Right lobe of liver (tissue), 4 donors: Measurements from ENCODE around the gene CRYBG3.

Experiments used
- CTCF ChIP-seq, 4 donors: fragments of 200-600 bp in 3 of 4; fragments of 450-650 bp in 1 of 4; IDR thresholded peaks; one replicate each; pipeline versions ENCODE4 v1.5.1 to v1.8.0; 2016 to 2022; ENCODE audit warnings: antibody characterized with exemption in 4 of 4, mild to moderate bottlenecking in 2 of 4
- POLR2A ChIP-seq: fragments of 450-650 bp; IDR thresholded peaks from one replicate; pipeline ENCODE4 v1.6.1; 2017; ENCODE audit warnings: antibody characterized with exemption, mild to moderate bottlenecking
- donor health status: DM: no; HTN: no; CAD: no.
- donor health status: DM: no; HTN: no; CAD: no.
- donor health status: DM: no; HTN: yes; CAD: no.

- TF ChIP-seq CTCF (IDR thresholded peaks at IDR 0.05) (no peak), POLR2A (no peak)
These were observed 148.3 kb downstream of the CRYBG3 start for GRCh38 chr3:97970156-97970555.
